Lower leg skin (tissue), 3 donors: Measurements from ENCODE around the gene SMOC1.

Experiments
- CTCF ChIP-seq, 3 donors: fragments of 450-650 bp; IDR thresholded peaks; one replicate each; pipeline ENCODE4 v1.5.1; 2016; ENCODE audit warnings: antibody characterized with exemption in 3 of 3, mild to moderate bottlenecking in 3 of 3, moderate library complexity in 2 of 3
- POLR2A ChIP-seq, 2 donors: fragments of 450-650 bp; IDR thresholded peaks; one replicate each; pipeline ENCODE4 v1.6.1; 2016 to 2017; ENCODE audit warnings: antibody characterized with exemption in 2 of 2, mild to moderate bottlenecking in 1 of 2, moderate library complexity in 1 of 2

GRCh38 chr14:69955855-69956845 is 76.9 kb downstream of the SMOC1 start:
- TF ChIP-seq POLR2A (IDR thresholded peaks at IDR 0.05), result no peak
- no peak for TF ChIP-seq CTCF (IDR thresholded peaks at IDR 0.05)
